Stimulated activated CD4-positive, alpha-beta T cell treated with anti-CD3 and anti-CD28 coated beads, Interleukin-4, amount 100 ng/mL, for 48 hours (primary cell): ENCODE data around the gene JSRP1.

Source experiments
- DNase-seq, 2 donors: peaks; one replicate each; pipeline ENCODE4 v3.0.0-alpha.2; 2020; ENCODE audit warnings: low read depth in 2 of 2

The JSRP1 gene

GRCh38 chr19:2255982-2256685 is at the start of gene JSRP1:
TSS of gene JSRP1 (minus strand) at chr19:2256417. CDS start at chr19:2255314, 1,103 bp downstream.
- no peak for DNase-seq

GRCh38 chr19:2305452-2306280 is 49.4 kb upstream of the JSRP1 start:
- DNase-seq: no peak

GRCh38 chr19:2303211-2303798 is 47.1 kb upstream of the JSRP1 start:
- no peak for DNase-seq

GRCh38 chr19:2302319-2303210 is 46.3 kb upstream of the JSRP1 start:
- DNase-seq: no peak

- DNase-seq: no peak
Measured at GRCh38 chr19:2300533-2300932, 44.3 kb upstream of the JSRP1 start.

- DNase-seq: no peak
Measured at GRCh38 chr19:2296141-2296540, 39.9 kb upstream of the JSRP1 start.

GRCh38 chr19:2294687-2295335 is 38.6 kb upstream of the JSRP1 start:
- DNase-seq: no peak

GRCh38 chr19:2291185-2291751 is 35.1 kb upstream of the JSRP1 start:
- DNase-seq: no peak

- no peak for DNase-seq
Measured at GRCh38 chr19:2290441-2291184, 34.4 kb upstream of the JSRP1 start.

GRCh38 chr19:2289714-2290435 is 33.7 kb upstream of the JSRP1 start:
- DNase-seq: no peak

- DNase-seq: no peak
Measured at GRCh38 chr19:2288818-2289713, 32.8 kb upstream of the JSRP1 start.

- no peak for DNase-seq
Measured at GRCh38 chr19:2288338-2288817, 32.2 kb upstream of the JSRP1 start.

GRCh38 chr19:2287585-2288337 is 31.5 kb upstream of the JSRP1 start:
- no peak for DNase-seq

- no peak for DNase-seq
Measured at GRCh38 chr19:2286402-2287140, 30.4 kb upstream of the JSRP1 start.

GRCh38 chr19:2283835-2284507 is 27.8 kb upstream of the JSRP1 start:
- no peak for DNase-seq

- no peak for DNase-seq
Measured at GRCh38 chr19:2282862-2283237, 26.6 kb upstream of the JSRP1 start.
